HG02610 (cell line): ENCODE measurements around the gene P3H1.
"Not testable (repeated sequence)": the region's sequence is repeated elsewhere in the genome, so short reads cannot be mapped to it uniquely, and the experiment has no call there.

ENCODE experiments used
- ATAC-seq: cut with Tn5 transposase; IDR thresholded peaks from one replicate; pipeline ENCODE4 v1.9.1; 2021; ENCODE audit warnings: mild to moderate bottlenecking, moderate library complexity; ENCODE audit not compliant: unreplicated experiment

Gene P3H1

GRCh38 chr1:42733415-42734200 lies 33.2 kb downstream of the P3H1 start:
- no peak for ATAC-seq

- ATAC-seq = no peak
Measured at GRCh38 chr1:42732126-42732680, 34.6 kb downstream of the P3H1 start.

- ATAC-seq = no peak
Measured at GRCh38 chr1:42731585-42731984, 35.2 kb downstream of the P3H1 start.

GRCh38 chr1:42730988-42731387 lies 35.8 kb downstream of the P3H1 start:
- no peak for ATAC-seq

GRCh38 chr1:42730002-42730401 lies 36.8 kb downstream of the P3H1 start:
- ATAC-seq = no peak

GRCh38 chr1:42725820-42726219 lies 41.0 kb downstream of the P3H1 start:
- not testable (repeated sequence) for ATAC-seq

- no peak for ATAC-seq
Measured at GRCh38 chr1:42723511-42723910, 43.3 kb downstream of the P3H1 start.

GRCh38 chr1:42722403-42722802 lies 44.4 kb downstream of the P3H1 start:
- ATAC-seq = not testable (repeated sequence)

- no peak for ATAC-seq
Measured at GRCh38 chr1:42721926-42722325, 44.9 kb downstream of the P3H1 start.

- ATAC-seq = no peak
Measured at GRCh38 chr1:42720868-42721267, 46.0 kb downstream of the P3H1 start.

GRCh38 chr1:42714441-42714840 lies 52.4 kb downstream of the P3H1 start:
- not testable (repeated sequence) for ATAC-seq

- ATAC-seq = no peak
Measured at GRCh38 chr1:42713293-42713692, 53.5 kb downstream of the P3H1 start.

- not testable (repeated sequence) for ATAC-seq
Measured at GRCh38 chr1:42712808-42713207, 54.0 kb downstream of the P3H1 start.

- no peak for ATAC-seq
Measured at GRCh38 chr1:42703888-42704464, 62.9 kb downstream of the P3H1 start.

GRCh38 chr1:42700006-42700405 lies 66.8 kb downstream of the P3H1 start:
- no peak for ATAC-seq

GRCh38 chr1:42698081-42698813 lies 68.6 kb downstream of the P3H1 start:
- no peak for ATAC-seq
